ENCODE measurements around the gene CDKN2B. TPM values are rescaled to one million over a fixed set of nuclear protein-coding genes. Genes with fewer than 3 reads are reported as not detected.
A peak's percentile ranks its signal among the peaks of the same experiment; 100 is the strongest.

Gene CDKN2B
- polyA plus RNA-seq, 6 donors from 2014 or later, result 0.25 to 0.90 (median 0.43) TPM; not detected in 1

DNA sequence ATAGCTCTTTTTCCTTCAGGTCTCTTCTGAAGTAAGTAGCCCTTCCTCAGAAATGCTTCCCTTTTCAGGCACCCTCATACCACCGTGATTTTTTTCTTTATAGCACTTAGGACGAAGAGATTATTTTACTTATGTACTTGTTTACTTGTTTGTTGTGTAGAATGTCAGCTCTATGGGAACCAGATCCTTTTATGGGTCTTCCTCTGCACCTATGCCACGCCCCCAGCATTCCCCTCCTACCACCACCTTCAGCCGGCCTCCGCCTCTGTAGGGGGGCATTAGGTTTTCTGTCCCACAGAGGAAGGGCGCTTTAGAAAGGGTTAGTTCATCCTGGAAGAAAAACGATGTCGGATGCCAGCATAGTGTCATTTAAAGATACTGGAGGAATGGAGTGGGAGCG is 12.7 kb downstream of the CDKN2B start:
- Mint-ChIP-seq H3K27ac (peak overlapping the region; percentile 39 to 100 (median 88)), H3K4me3 (peak overlapping the region; percentile 94 to 100 (median 98)), H3K36me3 (no peaks in the 10 kb centered on the region), H3K27me3 (peaks cover 4 to 40% (median 17%) of the 10 kb centered on the region in 3 donors), H3K4me1 (peaks cover 16 to 23% (median 19%) of the 10 kb centered on the region in 3 donors), H3K9me3 (no peaks in the 10 kb centered on the region)
- ATAC-seq (ENCODE audit: low read depth in 2 of 2) (no peak), DNase-seq (no peak)

DNA sequence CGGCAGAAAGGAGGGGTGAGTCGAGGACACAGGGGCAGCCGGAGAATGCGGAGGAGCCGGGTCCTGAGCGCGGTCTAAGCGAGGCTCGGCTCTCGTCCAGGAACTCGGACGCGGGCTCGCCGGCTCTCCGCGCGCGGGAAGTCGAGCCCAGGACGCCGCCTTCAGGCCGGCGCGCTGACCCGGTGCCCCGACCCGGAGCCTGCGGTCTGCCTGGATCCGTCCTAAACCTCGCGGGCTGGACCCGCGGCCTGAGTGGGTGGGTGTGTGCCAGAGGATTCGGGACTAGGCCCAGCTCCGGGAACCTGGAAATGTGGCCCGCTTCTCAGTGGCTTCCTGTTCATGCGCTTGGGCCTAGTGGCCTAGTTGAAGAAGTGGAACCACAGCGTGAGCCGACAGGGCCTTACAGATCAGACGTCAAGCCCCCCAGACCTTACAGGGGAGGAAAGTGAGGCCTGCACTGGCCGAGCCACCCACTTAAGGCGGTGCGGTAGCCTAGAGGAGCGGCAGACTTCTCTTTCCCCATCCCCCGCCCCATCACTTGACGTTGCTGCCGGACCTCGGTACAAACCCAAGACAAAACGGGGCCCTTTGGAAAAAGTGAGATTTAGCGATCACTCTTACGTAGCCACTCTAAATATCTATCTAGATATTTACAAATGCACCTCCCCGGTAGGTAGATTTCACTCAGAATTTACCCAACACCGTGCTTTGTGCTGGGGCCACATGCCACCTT is 13.3 kb downstream of the CDKN2B start:
- ATAC-seq (ENCODE audit: low read depth in 2 of 2) (peak; percentile 14 to 23), DNase-seq (peak; percentile 64)
- Mint-ChIP-seq H3K4me3 (peak overlapping the region; percentile 94 to 100 (median 98)), H3K27me3 (peaks cover 4 to 41% (median 12%) of the 10 kb centered on the region in 3 donors), H3K9me3 (peaks cover 0 to under 1% (median 0%) of the 10 kb centered on the region in 7 donors), H3K27ac (peak overlapping the region; percentile 58 to 100 (median 97)), H3K36me3 (no peaks in the 10 kb centered on the region), H3K4me1 (peaks cover 16 to 23% (median 19%) of the 10 kb centered on the region in 3 donors)

DNA sequence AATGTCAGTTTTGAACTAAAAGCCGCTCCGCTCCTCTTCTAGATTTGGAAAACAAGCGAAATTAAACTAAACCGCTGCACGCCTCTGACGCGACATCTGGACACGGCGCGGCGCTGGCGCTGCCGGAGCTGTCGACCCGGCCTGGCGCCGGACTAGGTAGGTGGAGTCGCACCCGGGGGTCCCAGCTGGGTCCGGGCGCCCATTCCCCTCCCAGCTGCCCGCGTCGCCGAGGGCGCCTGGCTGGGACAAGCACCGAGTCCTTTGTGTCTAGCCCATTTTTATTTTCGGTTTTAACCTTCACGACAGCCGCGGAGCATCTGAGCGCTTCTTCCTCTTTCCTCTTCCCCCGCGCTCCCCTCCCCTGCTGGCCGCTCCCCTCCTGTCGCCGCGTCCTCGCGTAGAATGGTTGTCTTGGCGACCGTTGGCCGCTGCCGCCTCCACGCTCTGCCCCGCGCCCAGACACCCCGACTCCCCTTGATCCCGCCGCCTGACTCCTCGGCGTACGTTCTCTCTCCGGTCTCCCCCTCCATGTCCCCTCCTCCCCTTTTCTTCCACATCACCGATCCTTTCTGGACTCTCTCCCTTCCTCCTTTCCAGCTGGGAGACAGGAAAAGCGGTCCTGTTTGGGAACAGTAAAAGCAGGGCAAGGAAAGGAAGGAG is 14.0 kb downstream of the CDKN2B start:
- peak overlapping the region; percentile 96 to 100 (median 98) for H3K27ac Mint-ChIP-seq
- peaks cover 0 to 2% (median 0%) of the 10 kb centered on the region in 7 donors for H3K9me3 Mint-ChIP-seq
- peak overlapping the region; percentile 94 to 100 (median 98) for H3K4me3 Mint-ChIP-seq
- H3K36me3 Mint-ChIP-seq, result peaks cover 0 to 5% of the 10 kb centered on the region in 2 donors
- ATAC-seq (ENCODE audit: low read depth in 2 of 2) (peak; percentile 81 to 82), DNase-seq (peak; percentile 94)
- peaks cover 8 to 43% (median 14%) of the 10 kb centered on the region in 3 donors for H3K27me3 Mint-ChIP-seq
- H3K4me1 Mint-ChIP-seq, result peaks cover 20 to 28% (median 21%) of the 10 kb centered on the region in 3 donors

DNA sequence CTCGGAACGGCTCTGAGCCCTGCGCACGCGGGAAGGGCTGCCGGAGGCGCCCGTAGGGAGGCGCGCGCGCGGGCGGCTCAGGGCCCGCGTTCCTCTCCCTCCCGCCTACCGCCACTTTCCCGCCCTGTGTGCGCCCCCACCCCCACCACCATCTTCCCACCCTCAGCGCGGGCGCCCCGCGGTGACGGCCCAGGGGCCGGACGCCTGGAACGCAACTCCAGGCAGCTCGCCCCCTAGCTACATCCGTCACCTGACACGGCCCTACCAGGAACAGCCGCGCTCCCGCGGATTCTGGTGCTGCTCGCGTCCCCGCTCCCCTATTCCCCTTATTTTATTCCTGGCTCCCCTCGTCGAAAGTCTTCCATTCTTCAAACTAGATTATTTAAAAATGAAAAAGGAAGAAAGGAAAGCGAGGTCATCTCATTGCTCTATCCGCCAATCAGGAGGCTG is 14.5 kb downstream of the CDKN2B start, which contains the start of gene CDKN2B-AS1:
CDKN2B-AS1 (plus strand) TSS at position 236 of the 450 bp plus-strand sequence.
- DNase-seq (no peak), ATAC-seq (ENCODE audit: low read depth in 2 of 2) (peak; percentile 30 to 36)
- H3K27me3 Mint-ChIP-seq, result peaks cover 12 to 43% (median 19%) of the 10 kb centered on the region in 3 donors
- H3K4me1 Mint-ChIP-seq, result peaks cover 21 to 33% (median 27%) of the 10 kb centered on the region in 3 donors
- H3K27ac Mint-ChIP-seq, result peak within 1 kb of the TSS; percentile 96 to 100 (median 98)
- H3K4me3 Mint-ChIP-seq, result peak within 1 kb of the TSS; percentile 94 to 100 (median 98)
- peaks cover 0 to 7% (median 4%) of the 10 kb centered on the region in 7 donors for H3K9me3 Mint-ChIP-seq
- peaks cover 0 to 7% of the 10 kb centered on the region in 2 donors for H3K36me3 Mint-ChIP-seq

- peaks cover 0 to 11% (median 7%) of the 10 kb centered on the region in 7 donors for H3K9me3 Mint-ChIP-seq
- H3K4me1 Mint-ChIP-seq, result peaks cover 21 to 37% (median 32%) of the 10 kb centered on the region in 3 donors
- H3K27me3 Mint-ChIP-seq, result peaks cover 18 to 45% (median 23%) of the 10 kb centered on the region in 3 donors
- H3K4me3 Mint-ChIP-seq, result peak within 1 kb of the TSS; percentile 94 to 100 (median 98)
- ATAC-seq (ENCODE audit: low read depth in 2 of 2), result peak; percentile 31 to 41
- H3K27ac Mint-ChIP-seq, result peak within 1 kb of the TSS; percentile 96 to 100 (median 98)
- peak; percentile 62 for DNase-seq
- H3K36me3 Mint-ChIP-seq, result peaks cover 0 to 7% of the 10 kb centered on the region in 2 donors
Observed at GRCh38 chr9:21993893-21994555, 15.1 kb downstream of the CDKN2B start, which contains the start of gene CDKN2A. CDKN2A (minus strand) TSS chr9:21994392.

DNA sequence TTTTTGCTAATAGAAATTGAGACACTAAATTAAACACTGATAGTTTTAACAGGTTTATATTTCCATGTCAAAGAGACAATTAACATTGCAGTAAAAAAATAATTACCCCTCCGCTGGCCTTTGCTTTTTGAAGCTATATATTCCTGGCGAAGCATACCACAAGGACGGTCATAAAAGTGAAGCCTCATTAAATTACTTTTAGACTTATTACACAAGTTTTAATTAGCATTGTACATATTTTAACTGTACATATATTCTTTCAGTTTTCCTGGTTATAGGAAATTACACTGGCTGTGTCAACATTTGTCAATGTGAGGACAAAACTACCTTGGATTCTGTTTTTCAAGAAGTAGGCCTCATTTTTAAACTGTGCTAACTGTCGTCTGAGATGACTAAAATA is 16.1 kb downstream of the CDKN2B start:
- Mint-ChIP-seq H3K4me1 (peaks cover 21 to 37% (median 32%) of the 10 kb centered on the region in 3 donors), H3K27ac (peak overlapping the region in 4 of 6 donors; percentile 15 to 98 (median 64)), H3K9me3 (peaks cover 0 to 15% (median 7%) of the 10 kb centered on the region in 7 donors), H3K4me3 (peak overlapping the region; percentile 94 to 100 (median 98)), H3K27me3 (peaks cover 27 to 54% (median 31%) of the 10 kb centered on the region in 3 donors), H3K36me3 (peaks cover 0 to 7% of the 10 kb centered on the region in 2 donors)
- ATAC-seq (ENCODE audit: low read depth in 2 of 2) (no peak), DNase-seq (no peak)

DNA sequence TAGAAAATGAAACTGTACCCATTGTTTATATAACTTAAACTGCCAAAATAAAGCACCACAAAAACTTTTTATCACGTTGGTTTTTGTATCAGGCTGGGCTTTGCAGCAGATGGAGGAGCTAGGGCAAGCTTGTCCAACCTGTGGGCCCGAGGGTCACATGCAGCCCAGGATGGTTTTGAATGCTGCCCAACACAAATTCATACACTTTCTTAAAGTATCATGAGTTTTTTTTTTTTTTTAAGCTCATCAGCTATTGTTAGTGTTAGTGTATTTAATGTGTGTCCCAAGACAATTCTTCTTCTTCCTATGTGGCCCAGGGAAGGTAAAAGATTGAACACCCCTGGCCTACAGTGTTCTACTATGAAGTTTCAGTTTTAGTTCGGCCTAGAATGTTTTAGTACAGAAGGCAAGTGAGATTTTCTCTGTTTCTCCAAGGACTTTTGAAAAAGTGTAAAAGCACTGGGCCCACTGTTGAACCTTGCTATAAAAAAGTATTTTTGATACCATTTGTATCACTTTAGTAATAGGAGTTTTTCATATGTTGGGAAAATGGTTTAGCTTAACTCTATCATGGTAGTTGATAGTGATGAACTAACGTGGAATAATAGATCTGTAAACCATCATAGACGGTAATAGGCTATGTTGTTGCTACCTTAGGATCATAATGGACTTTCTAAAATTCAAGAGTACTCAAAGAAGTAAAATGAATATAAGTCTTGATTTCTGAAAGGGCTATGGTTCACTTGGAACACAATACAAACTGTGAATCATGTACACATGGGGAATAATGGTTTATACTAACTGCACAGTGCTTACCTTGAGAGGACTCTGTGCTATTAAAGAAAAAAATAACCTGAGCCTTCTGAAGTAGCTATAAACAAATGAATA is 17.8 kb downstream of the CDKN2B start:
- DNase-seq (no peak), ATAC-seq (ENCODE audit: low read depth in 2 of 2) (no peak)
- Mint-ChIP-seq H3K27ac (no peak overlapping the region), H3K27me3 (peaks cover 37 to 63% (median 40%) of the 10 kb centered on the region in 3 donors), H3K9me3 (peaks cover 0 to 15% (median 7%) of the 10 kb centered on the region in 7 donors), H3K36me3 (peaks cover 0 to 7% of the 10 kb centered on the region in 2 donors), H3K4me1 (peaks cover 23 to 31% (median 29%) of the 10 kb centered on the region in 3 donors), H3K4me3 (peak overlapping the region in 1 of 8 donors; percentile 57)

DNA sequence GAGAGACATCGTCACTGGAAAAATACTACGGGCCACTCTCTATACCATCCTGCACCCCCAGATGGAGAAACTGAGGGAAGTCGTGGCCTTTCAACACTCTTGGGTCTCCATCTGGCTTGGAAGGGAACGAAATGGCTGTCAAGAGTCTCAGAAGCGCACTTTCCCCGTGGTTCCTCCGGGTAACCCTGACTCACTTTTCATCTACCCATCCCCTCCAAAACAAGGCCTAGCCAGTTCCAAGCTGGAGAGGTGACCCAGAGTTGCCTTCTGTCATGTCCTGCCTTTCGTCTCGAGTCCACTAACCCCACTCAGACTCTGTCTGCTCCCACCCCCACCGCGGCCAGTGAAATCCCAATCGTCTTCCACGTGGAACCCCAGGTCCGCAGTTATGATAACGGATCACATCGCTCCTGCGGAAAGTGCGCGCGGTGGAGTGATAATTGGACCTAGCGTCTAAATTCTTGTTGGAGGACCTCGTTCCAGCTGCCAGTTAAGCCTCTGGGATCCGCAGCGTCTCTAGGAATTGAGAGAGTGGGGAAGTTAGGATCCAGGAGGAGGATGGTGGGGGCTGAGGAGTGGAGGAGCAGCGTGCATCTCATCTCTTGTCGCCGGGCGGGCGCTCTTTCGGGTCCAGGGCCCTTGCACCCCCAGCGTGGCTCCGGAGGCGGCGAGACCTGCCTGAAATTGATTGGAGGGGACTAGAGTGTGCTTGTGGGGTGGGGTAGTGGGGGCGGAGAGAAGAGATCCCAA is 19.5 kb downstream of the CDKN2B start:
- H3K36me3 Mint-ChIP-seq, result peaks cover 0 to 7% of the 10 kb centered on the region in 2 donors
- H3K9me3 Mint-ChIP-seq, result peaks cover 0 to 15% (median 7%) of the 10 kb centered on the region in 7 donors
- peaks cover 18 to 21% (median 19%) of the 10 kb centered on the region in 3 donors for H3K4me1 Mint-ChIP-seq
- DNase-seq (no peak), ATAC-seq (ENCODE audit: low read depth in 2 of 2) (no peak)
- H3K27ac Mint-ChIP-seq, result peak overlapping the region; percentile 70 to 93 (median 75)
- H3K4me3 Mint-ChIP-seq, result peak overlapping the region in 6 of 8 donors; percentile 3 to 75 (median 44)
- H3K27me3 Mint-ChIP-seq, result peaks cover 44 to 60% (median 46%) of the 10 kb centered on the region in 3 donors

- Mint-ChIP-seq H3K4me1 (peaks cover 12 to 15% (median 14%) of the 10 kb centered on the region in 3 donors), H3K27ac (peak overlapping the region in 3 of 6 donors; percentile 2 to 93 (median 42)), H3K4me3 (peak overlapping the region in 2 of 8 donors; percentile 16 to 51), H3K27me3 (peaks cover 51 to 69% (median 54%) of the 10 kb centered on the region in 3 donors), H3K36me3 (peaks cover 0 to 7% of the 10 kb centered on the region in 2 donors), H3K9me3 (peaks cover 0 to 15% (median 7%) of the 10 kb centered on the region in 7 donors)
- no peak for DNase-seq
- no peak for ATAC-seq (ENCODE audit: low read depth in 2 of 2)
Observed at GRCh38 chr9:21988056-21988990, 20.8 kb downstream of the CDKN2B start.

DNA sequence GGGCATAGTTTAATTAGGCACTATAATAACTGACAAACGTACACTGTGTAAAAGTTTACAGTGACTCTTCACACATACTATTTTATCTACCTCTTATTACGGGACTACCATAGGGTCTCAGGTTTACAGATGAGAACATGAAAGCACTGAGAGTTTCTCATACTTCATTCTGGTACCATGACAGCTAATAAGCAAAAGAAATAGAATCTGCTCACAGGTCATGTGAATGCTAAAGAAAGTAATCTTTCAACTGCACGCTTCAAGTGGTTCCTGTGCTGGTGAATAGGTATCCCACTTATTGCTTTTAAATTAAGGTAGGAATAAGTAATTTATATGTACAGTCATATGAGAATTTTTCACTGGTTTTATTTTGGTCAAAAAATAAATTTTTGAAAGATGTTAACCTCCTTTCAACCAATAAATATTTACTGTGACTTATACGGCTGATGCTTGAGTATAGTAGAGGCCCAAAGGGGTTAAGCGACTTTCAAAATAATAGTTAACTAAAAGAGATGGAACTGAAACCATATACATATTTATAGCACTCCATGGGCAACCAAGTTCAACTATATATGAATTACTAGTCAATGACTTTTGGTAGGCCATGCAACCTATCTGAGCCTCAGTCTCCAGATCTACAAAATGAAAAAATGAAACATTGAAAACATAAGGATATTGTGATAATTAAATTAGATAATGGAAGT is 23.0 kb downstream of the CDKN2B start:
- peaks cover 61 to 81% (median 62%) of the 10 kb centered on the region in 3 donors for H3K27me3 Mint-ChIP-seq

More for the DNA sequence above, 23.0 kb downstream of the CDKN2B start:
- Mint-ChIP-seq H3K4me3 (no peak overlapping the region), H3K27ac (no peak overlapping the region), H3K4me1 (peaks cover 10 to 13% (median 12%) of the 10 kb centered on the region in 3 donors), H3K9me3 (peaks cover 0 to 15% (median 7%) of the 10 kb centered on the region in 7 donors), H3K36me3 (peaks cover 0 to 7% of the 10 kb centered on the region in 2 donors)
- DNase-seq, result no peak
- ATAC-seq (ENCODE audit: low read depth in 2 of 2), result no peak
